K562 (cell line): ENCODE measurements around the gene PRM3.

Experiments used
- ELK1 ChIP-seq: sonication (generic); formaldehyde crosslinking; IDR thresholded peaks from 2 replicates; pipeline ENCODE4 v1.8.1; 2022; ENCODE audit warnings: missing genetic modification reagents
- EZH2 ChIP-seq: IDR thresholded peaks from 2 replicates; pipeline ENCODE4 v1.6.1; 2012; ENCODE audit warnings: low read depth, mild to moderate bottlenecking, inconsistent platforms, low read length, borderline replicate concordance
- FOXK2 ChIP-seq, 2 experiments: fragments of 450-650 bp; IDR thresholded peaks in 1 of 2; conservative IDR thresholded peaks in 1 of 2; 2 replicates each; pipeline ENCODE4 v1.6.1; 2016; ENCODE audit warnings: low read depth in 2 of 2, mild to moderate bottlenecking in 1 of 2
- FOXP4 ChIP-seq: sonication (generic); formaldehyde crosslinking; IDR thresholded peaks from 2 replicates; pipeline ENCODE4 v1.8.0; 2022; ENCODE audit warnings: mild to moderate bottlenecking, missing genetic modification reagents, borderline replicate concordance
- NCOA4 ChIP-seq: fragments of 450-650 bp; IDR thresholded peaks from 2 replicates; pipeline ENCODE4 v1.6.1; 2018; ENCODE audit warnings: mild to moderate bottlenecking; ENCODE audit not compliant: partially characterized antibody
- POLR2A ChIP-seq: fragments of 450-650 bp; conservative IDR thresholded peaks from 2 replicates; pipeline ENCODE4 v1.6.1; 2016
- PYGO2 ChIP-seq: fragments of 450-650 bp; IDR thresholded peaks from 2 replicates; pipeline ENCODE4 v1.6.1; 2016; ENCODE audit warnings: mild to moderate bottlenecking, missing genetic modification characterization, moderate library complexity, missing compliant biosample characterization
- TBP ChIP-seq: optimal IDR thresholded peaks from 2 replicates; pipeline ENCODE3; 2011; ENCODE audit warnings: low read depth, low read length, improper control_type of control experiment
- TRIM25 ChIP-seq: fragments of 450-650 bp; IDR thresholded peaks from 2 replicates; pipeline ENCODE4 v1.7.0; 2016; ENCODE audit warnings: borderline replicate concordance
- ZNF175 ChIP-seq: fragments of 200-800 bp; sonication (Bioruptor generic); IDR thresholded peaks from 2 replicates; pipeline ENCODE4 v1.6.1; 2016; ENCODE audit warnings: low read depth, mild to moderate bottlenecking, missing genetic modification characterization, missing compliant biosample characterization

GRCh38 chr16:11310997-11311561 is 37.6 kb upstream of the PRM3 start:
- TF ChIP-seq PYGO2 (no peak), TRIM25 (no peak), FOXP4 (no peak), POLR2A (no peak), EZH2 (no peak), TBP (no peak), NCOA4 (no peak), ZNF175 (CRISPR knock-in tag) (no peak), FOXK2 (conservative IDR thresholded peaks at IDR 0.05 in 1 of 2, IDR thresholded peaks at IDR 0.05 in 1 of 2; ENCODE audit: low read depth in 2 of 2) (no peak), ELK1 (CRISPR knock-in tag) (no peak)
